ENCODE results near the gene ATP10A.

Gene ATP10A

GRCh38 chr15:25838191-25838870 lies 24.8 kb downstream of the ATP10A start:
- no peak for DNase-seq (ENCODE audit: low read depth, low spot score)
- no peaks in the 10 kb centered on the region for H3K9me3 ChIP-seq (ENCODE audit: low read depth, low read length)
- no peak overlapping the region for H3K9ac ChIP-seq (ENCODE audit: insufficient read length)
- no peaks in the 10 kb centered on the region for H3K36me3 ChIP-seq (ENCODE audit: insufficient read depth, low read length)
- no peak overlapping the region for H3K27ac ChIP-seq
- TF ChIP-seq POLR2AphosphoS5 (IDR thresholded peaks at IDR 0.05; ENCODE audit: borderline replicate concordance, low read depth, low read length) (no peak), EZH2 (IDR thresholded peaks at IDR 0.05) (no peak), FOXP2 (optimal IDR thresholded peaks at IDR 0.05; ENCODE audit: control extremely low read depth, extremely low read length, insufficient read depth) (no peak)
- H3K4me3 ChIP-seq, result no peak overlapping the region

DNA sequence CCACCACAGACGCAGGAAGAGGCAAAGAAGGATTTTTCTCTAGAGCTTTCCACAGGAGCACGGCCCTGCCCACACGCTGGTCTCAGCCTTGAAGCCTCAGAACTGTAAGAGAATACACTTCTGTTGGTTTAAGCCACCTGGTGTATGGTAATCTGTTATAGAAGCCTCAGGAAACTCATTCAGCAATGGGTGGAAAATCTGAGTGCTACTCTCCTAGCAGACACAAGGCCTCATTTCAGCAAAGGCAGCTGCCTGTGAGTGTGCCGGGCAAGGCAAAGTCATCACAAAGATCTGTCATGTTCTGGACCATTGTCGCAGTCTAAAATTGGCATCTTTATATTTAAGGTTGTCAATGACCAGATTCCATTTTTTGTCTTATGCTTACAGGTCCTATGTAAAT lies 31.0 kb downstream of the ATP10A start:
- Histone ChIP-seq H3K36me3 (ENCODE audit: insufficient read depth, low read length) (no peaks in the 10 kb centered on the region), H3K9me3 (ENCODE audit: low read depth, low read length) (no peaks in the 10 kb centered on the region), H3K4me3 (no peak overlapping the region), H3K27ac (no peak overlapping the region), H3K9ac (ENCODE audit: insufficient read length) (no peak overlapping the region)
- TF ChIP-seq EZH2 (IDR thresholded peaks at IDR 0.05) (no peak), POLR2AphosphoS5 (IDR thresholded peaks at IDR 0.05; ENCODE audit: borderline replicate concordance, low read depth, low read length) (no peak), FOXP2 (optimal IDR thresholded peaks at IDR 0.05; ENCODE audit: control extremely low read depth, extremely low read length, insufficient read depth) (no peak)
- no peak for DNase-seq (ENCODE audit: low read depth, low spot score)

- DNase-seq (ENCODE audit: low read depth, low spot score), result no peak
- H3K9me3 ChIP-seq (ENCODE audit: low read depth, low read length), result no peaks in the 10 kb centered on the region
- H3K4me3 ChIP-seq, result no peak overlapping the region
- TF ChIP-seq FOXP2 (optimal IDR thresholded peaks at IDR 0.05; ENCODE audit: control extremely low read depth, extremely low read length, insufficient read depth) (no peak), POLR2AphosphoS5 (IDR thresholded peaks at IDR 0.05; ENCODE audit: borderline replicate concordance, low read depth, low read length) (no peak), EZH2 (IDR thresholded peaks at IDR 0.05) (no peak)
- H3K27ac ChIP-seq, result no peak overlapping the region
- no peak overlapping the region for H3K9ac ChIP-seq (ENCODE audit: insufficient read length)
- no peaks in the 10 kb centered on the region for H3K36me3 ChIP-seq (ENCODE audit: insufficient read depth, low read length)
These were observed 32.2 kb downstream of the ATP10A start for GRCh38 chr15:25830844-25831451.

DNA sequence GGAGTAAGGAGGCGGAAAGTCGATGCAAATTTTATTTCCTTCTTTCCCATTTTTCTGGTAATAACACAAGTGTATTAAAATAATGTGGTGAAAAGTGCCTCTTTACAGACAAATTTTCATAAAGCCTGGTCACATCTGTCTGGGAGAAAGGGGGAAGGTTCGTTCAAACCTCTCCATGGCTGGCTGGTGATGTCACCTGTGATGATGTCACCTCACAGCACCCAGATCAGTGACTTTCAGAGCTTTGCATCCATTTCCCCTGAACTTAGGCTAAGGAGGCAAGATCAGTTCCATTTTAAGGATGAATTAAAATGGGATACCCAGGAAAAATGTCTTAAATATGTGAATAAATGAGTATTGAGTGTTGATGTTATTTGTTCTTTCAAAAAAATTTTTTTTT lies 34.1 kb downstream of the ATP10A start:
- Histone ChIP-seq H3K9ac (ENCODE audit: insufficient read length) (no peak overlapping the region), H3K4me3 (no peak overlapping the region), H3K36me3 (ENCODE audit: insufficient read depth, low read length) (no peaks in the 10 kb centered on the region), H3K27ac (no peak overlapping the region), H3K9me3 (ENCODE audit: low read depth, low read length) (no peaks in the 10 kb centered on the region)
- no peak for DNase-seq (ENCODE audit: low read depth, low spot score)
- TF ChIP-seq EZH2 (IDR thresholded peaks at IDR 0.05), result no peak
- no peak for TF ChIP-seq POLR2AphosphoS5 (IDR thresholded peaks at IDR 0.05; ENCODE audit: borderline replicate concordance, low read depth, low read length)
- TF ChIP-seq FOXP2 (optimal IDR thresholded peaks at IDR 0.05; ENCODE audit: control extremely low read depth, extremely low read length, insufficient read depth), result no peak

DNA sequence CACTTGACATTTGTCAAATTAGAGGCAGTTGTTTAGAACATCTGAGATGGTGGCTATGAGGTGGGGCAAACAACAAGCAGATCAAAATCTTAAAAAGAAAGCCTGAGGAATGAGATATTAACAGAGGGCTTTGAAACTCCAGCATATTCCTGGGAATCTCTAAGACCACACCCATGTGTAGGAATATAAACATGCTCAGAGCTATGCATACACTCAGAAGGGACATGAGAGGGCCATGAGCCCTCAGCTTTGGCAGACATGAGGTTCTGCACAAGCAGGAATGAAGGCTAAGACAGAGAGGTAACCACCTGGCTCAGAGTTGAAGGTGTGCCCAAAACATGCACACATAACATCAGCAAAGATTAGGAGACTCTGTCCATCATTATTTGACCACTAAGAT lies 37.9 kb downstream of the ATP10A start:
- TF ChIP-seq FOXP2 (optimal IDR thresholded peaks at IDR 0.05; ENCODE audit: control extremely low read depth, extremely low read length, insufficient read depth) (no peak), POLR2AphosphoS5 (IDR thresholded peaks at IDR 0.05; ENCODE audit: borderline replicate concordance, low read depth, low read length) (no peak), EZH2 (IDR thresholded peaks at IDR 0.05) (no peak)
- DNase-seq (ENCODE audit: low read depth, low spot score), result no peak
- H3K9me3 ChIP-seq (ENCODE audit: low read depth, low read length), result no peaks in the 10 kb centered on the region

DNA sequence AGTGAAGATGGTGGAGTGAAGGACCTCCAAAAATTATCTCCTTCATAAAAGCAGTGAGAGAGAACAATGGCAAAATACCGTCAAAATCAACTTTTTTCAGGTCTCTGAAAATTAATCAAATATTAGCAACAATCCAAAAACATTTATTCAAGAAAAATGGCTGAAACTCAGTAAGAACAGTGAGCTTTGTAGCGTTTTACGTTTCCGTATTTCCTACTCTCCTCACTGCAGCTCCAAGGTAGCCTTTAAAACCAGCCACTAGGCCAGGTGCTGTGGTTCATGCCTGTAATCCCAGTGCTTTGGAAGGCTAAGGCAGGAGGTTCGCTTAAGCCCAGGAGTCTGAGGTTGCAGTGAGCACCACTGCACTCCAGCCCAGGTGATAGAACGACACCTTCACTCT lies 38.5 kb downstream of the ATP10A start:
- no peak for DNase-seq (ENCODE audit: low read depth, low spot score)
- no peak overlapping the region for H3K27ac ChIP-seq
- H3K9me3 ChIP-seq (ENCODE audit: low read depth, low read length), result no peaks in the 10 kb centered on the region
- no peak overlapping the region for H3K9ac ChIP-seq (ENCODE audit: insufficient read length)
- TF ChIP-seq FOXP2 (optimal IDR thresholded peaks at IDR 0.05; ENCODE audit: control extremely low read depth, extremely low read length, insufficient read depth) (no peak), POLR2AphosphoS5 (IDR thresholded peaks at IDR 0.05; ENCODE audit: borderline replicate concordance, low read depth, low read length) (no peak), EZH2 (IDR thresholded peaks at IDR 0.05) (no peak)
- no peak overlapping the region for H3K4me3 ChIP-seq
- H3K36me3 ChIP-seq (ENCODE audit: insufficient read depth, low read length), result no peaks in the 10 kb centered on the region

More for the DNA sequence above, 37.9 kb downstream of the ATP10A start:
- Histone ChIP-seq H3K27ac (no peak overlapping the region), H3K4me3 (no peak overlapping the region), H3K9ac (ENCODE audit: insufficient read length) (no peak overlapping the region), H3K36me3 (ENCODE audit: insufficient read depth, low read length) (no peaks in the 10 kb centered on the region)

DNA sequence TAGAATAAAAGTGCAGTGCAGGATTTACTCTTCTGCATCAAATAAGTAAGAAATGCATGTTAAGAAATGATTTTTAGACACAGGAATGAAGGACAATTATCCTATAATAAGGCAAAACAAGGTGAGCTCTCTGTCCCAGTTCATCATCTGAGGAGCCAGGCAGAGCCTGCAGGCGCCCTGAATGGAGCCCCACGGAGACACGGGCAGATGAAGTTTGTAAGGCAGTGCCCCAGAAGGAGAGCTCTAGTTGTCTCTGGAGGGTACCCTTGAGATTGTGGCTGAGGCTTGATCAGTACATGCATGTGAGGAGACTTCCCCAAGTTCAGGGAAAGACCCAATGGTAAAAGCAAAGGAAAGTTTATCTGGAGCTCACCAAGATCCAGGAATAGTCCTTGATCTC lies 50.3 kb downstream of the ATP10A start:
- no peak overlapping the region for H3K4me3 ChIP-seq
- H3K9me3 ChIP-seq (ENCODE audit: low read depth, low read length), result no peaks in the 10 kb centered on the region
- H3K9ac ChIP-seq (ENCODE audit: insufficient read length), result no peak overlapping the region
- TF ChIP-seq EZH2 (IDR thresholded peaks at IDR 0.05) (no peak), FOXP2 (optimal IDR thresholded peaks at IDR 0.05; ENCODE audit: control extremely low read depth, extremely low read length, insufficient read depth) (no peak), POLR2AphosphoS5 (IDR thresholded peaks at IDR 0.05; ENCODE audit: borderline replicate concordance, low read depth, low read length) (no peak)
- H3K36me3 ChIP-seq (ENCODE audit: insufficient read depth, low read length), result no peaks in the 10 kb centered on the region
- no peak overlapping the region for H3K27ac ChIP-seq
- DNase-seq (ENCODE audit: low read depth, low spot score), result no peak

GRCh38 chr15:25812073-25812472 lies 51.1 kb downstream of the ATP10A start:
- TF ChIP-seq FOXP2 (optimal IDR thresholded peaks at IDR 0.05; ENCODE audit: control extremely low read depth, extremely low read length, insufficient read depth) (no peak), POLR2AphosphoS5 (IDR thresholded peaks at IDR 0.05; ENCODE audit: borderline replicate concordance, low read depth, low read length) (no peak), EZH2 (IDR thresholded peaks at IDR 0.05) (no peak)
- Histone ChIP-seq H3K36me3 (ENCODE audit: insufficient read depth, low read length) (no peaks in the 10 kb centered on the region), H3K4me3 (no peak overlapping the region), H3K27ac (no peak overlapping the region), H3K9me3 (ENCODE audit: low read depth, low read length) (no peaks in the 10 kb centered on the region), H3K9ac (ENCODE audit: insufficient read length) (no peak overlapping the region)
- no peak for DNase-seq (ENCODE audit: low read depth, low spot score)
